ENCODE data around the gene FBL. TPM values are rescaled to one million over a fixed set of nuclear protein-coding genes. Genes with fewer than 3 reads are reported as not detected.

The FBL gene
- total RNA-seq, 1 donor from 2014 or later, result 605 TPM

- Mint-ChIP-seq H3K4me3 (peak overlapping the region; percentile 56), H3K4me1 (peaks cover 50% of the 10 kb centered on the region), H3K36me3 (ENCODE audit: low read depth) (peaks cover 40% of the 10 kb centered on the region), H3K27me3 (no peaks in the 10 kb centered on the region), H3K27ac (peak overlapping the region; percentile 42), H3K9me3 (peaks cover 3% of the 10 kb centered on the region)
- intact Hi-C loops (cut with micrococcal nuclease), result loop anchor here (10.0 kb wide), 1 partner anchor 288 kb away; no protein-coding TSS in a partner anchor
- DNase-seq, result no peak
These were observed 3.3 kb downstream of the FBL start for GRCh38 chr19:39842693-39843435.

DNA sequence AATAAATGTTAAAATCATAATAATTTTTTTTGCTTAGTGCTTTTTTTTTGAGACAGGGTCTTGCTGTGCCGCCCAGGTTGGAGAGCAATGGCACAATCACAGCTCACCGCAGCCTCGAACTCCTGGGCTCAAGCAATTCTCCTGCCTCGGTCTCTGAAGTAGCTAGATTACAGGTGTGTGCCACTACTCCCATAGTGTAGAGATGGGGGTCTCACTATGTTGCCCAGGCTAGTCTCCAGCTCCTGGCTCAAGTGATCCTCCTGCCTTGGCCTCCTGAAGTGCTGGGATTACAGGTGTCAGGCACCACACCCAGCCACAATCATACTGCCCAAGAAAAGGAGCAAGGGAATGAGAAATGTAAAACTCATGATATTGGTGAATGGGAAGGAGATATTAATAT lies 5.1 kb downstream of the FBL start:
- Mint-ChIP-seq H3K9me3 (no peaks in the 10 kb centered on the region), H3K4me3 (no peak overlapping the region), H3K27ac (no peak overlapping the region), H3K4me1 (peaks cover 43% of the 10 kb centered on the region), H3K36me3 (ENCODE audit: low read depth) (peaks cover 57% of the 10 kb centered on the region), H3K27me3 (no peaks in the 10 kb centered on the region)
- intact Hi-C loops (cut with micrococcal nuclease), result loop anchor here (10.0 kb wide), 1 partner anchor 286 kb away; no protein-coding TSS in a partner anchor
- no peak for DNase-seq

DNA sequence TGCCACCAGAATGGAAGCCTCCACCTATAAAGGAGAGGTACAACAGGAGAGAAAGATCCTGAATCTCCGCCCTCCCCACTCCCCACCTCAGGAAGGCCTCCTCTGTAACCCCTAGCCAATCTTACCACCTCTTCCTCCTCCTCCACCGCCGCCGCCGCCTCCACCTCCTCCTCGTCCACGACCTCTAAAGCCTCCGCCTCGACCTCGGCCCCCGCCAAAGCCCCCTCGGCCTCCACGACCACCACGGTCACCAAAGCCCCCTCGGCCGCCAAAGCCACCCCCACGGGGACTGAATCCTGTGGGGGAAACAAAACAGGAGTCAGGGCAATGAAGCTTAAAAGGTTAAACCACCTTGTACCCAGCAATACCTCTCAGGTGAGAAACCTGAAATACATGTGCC lies 5.7 kb downstream of the FBL start:
- Mint-ChIP-seq H3K4me3 (no peak overlapping the region), H3K27ac (no peak overlapping the region), H3K36me3 (ENCODE audit: low read depth) (peaks cover 60% of the 10 kb centered on the region), H3K27me3 (no peaks in the 10 kb centered on the region), H3K4me1 (peaks cover 43% of the 10 kb centered on the region), H3K9me3 (no peaks in the 10 kb centered on the region)
- no peak for DNase-seq
- intact Hi-C loops (cut with micrococcal nuclease), result loop anchor here (10.0 kb wide), 1 partner anchor 286 kb away; no protein-coding TSS in a partner anchor

DNA sequence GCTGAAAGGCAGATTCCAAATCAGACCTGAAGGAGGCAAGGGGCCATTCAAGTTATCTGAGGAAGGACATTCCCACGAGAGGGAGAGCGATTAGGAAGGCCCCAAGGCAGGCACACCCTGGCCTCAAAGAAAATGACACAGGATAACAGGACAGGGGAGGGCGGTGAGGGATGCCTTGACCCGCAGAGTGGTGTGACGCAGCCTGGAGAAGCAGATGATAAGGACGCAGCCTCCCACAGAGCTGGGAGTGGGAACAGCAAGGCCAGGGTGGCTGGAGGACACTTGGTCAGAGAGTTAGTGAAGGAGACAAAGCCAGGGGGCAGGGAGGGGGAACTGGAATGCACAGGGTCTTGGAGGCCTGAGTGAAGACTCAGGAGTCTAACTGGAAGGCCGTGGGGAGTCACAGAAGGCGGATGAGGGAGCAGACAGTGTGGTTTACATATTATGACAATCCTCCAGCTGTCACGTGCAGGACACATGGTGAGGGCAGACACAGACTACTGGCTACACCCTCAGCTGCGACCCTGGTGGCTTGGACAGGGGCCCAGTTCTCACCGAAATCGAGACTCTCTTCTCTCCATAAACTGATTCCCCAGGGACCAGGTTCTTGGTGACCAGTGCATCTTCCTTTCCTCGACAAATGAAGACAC lies 6.4 kb downstream of the FBL start:
- Mint-ChIP-seq H3K36me3 (ENCODE audit: low read depth) (peaks cover 61% of the 10 kb centered on the region), H3K27me3 (no peaks in the 10 kb centered on the region), H3K4me1 (peaks cover 41% of the 10 kb centered on the region), H3K4me3 (no peak overlapping the region), H3K27ac (peak overlapping the region; percentile 5), H3K9me3 (no peaks in the 10 kb centered on the region)
- no peak for DNase-seq
- intact Hi-C loops (cut with micrococcal nuclease), result loop anchor here (10.0 kb wide), 1 partner anchor 285 kb away; no protein-coding TSS in a partner anchor

DNA sequence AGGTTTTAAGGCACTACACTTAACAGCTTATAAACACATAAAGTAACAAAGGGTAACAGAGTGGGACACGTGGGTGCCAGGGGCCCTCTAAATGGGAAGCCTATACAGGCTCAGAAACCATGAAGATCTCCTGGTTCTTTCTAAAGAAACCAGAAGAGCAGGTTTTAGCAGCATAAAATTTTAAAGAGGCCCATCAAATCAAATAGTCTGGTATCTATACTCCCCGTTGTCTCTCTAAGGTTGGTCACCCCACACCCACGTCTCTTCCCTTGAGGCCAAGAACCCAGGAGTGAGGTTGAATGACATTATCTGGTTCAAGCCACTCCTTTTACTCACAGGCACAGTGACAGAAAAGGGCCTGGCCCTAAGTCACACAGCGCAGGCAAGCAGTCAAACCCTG lies 7.6 kb downstream of the FBL start:
- H3K4me1 Mint-ChIP-seq, result peaks cover 38% of the 10 kb centered on the region
- intact Hi-C loops (cut with micrococcal nuclease), result no loop called here
- H3K4me3 Mint-ChIP-seq, result no peak overlapping the region
- no peak overlapping the region for H3K27ac Mint-ChIP-seq
- no peaks in the 10 kb centered on the region for H3K9me3 Mint-ChIP-seq
- H3K36me3 Mint-ChIP-seq (ENCODE audit: low read depth), result peaks cover 61% of the 10 kb centered on the region
- peaks cover 2% of the 10 kb centered on the region for H3K27me3 Mint-ChIP-seq
- no peak for DNase-seq

DNA sequence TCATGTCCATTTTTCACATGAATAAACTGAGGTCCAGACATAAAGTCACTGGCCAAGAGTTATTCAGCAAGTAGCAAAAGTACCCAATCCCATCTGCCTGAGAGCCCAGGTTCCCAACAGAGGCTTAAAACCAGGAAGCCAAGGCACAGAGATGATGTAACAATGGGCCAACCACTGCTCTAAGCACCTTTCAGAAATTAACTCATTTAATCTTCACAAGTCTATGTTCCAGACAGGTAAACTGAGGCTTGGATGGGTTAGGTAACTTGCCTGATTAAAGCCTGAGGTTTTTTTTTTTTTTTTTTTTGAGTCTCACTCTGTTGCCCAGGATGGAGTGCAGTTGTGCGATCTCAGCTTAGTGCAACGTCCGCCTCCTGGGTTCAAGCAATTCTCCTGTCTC lies 8.2 kb downstream of the FBL start:
- no peak for DNase-seq
- intact Hi-C loops (cut with micrococcal nuclease), result no loop called here
- Mint-ChIP-seq H3K9me3 (no peaks in the 10 kb centered on the region), H3K36me3 (ENCODE audit: low read depth) (peaks cover 61% of the 10 kb centered on the region), H3K4me3 (no peak overlapping the region), H3K27me3 (peaks cover 2% of the 10 kb centered on the region), H3K4me1 (peaks cover 35% of the 10 kb centered on the region), H3K27ac (no peak overlapping the region)

GRCh38 chr19:39834287-39834841 lies 11.8 kb downstream of the FBL start:
- Mint-ChIP-seq H3K27me3 (peaks cover 2% of the 10 kb centered on the region), H3K4me3 (peak overlapping the region; percentile 84), H3K4me1 (peaks cover 32% of the 10 kb centered on the region), H3K36me3 (ENCODE audit: low read depth) (peaks cover 67% of the 10 kb centered on the region), H3K27ac (peak overlapping the region; percentile 91), H3K9me3 (no peaks in the 10 kb centered on the region)
- DNase-seq, result no peak
- intact Hi-C loops (cut with micrococcal nuclease), result loop anchor here (1.0 to 5.0 kb wide), 4 partner anchors 10 to 1187 kb away; partner anchors contain the start of genes ACTN4 and SUPT5H

- Mint-ChIP-seq H3K36me3 (ENCODE audit: low read depth) (peaks cover 66% of the 10 kb centered on the region), H3K4me1 (peaks cover 32% of the 10 kb centered on the region), H3K27ac (peak within 1 kb of the TSS; percentile 91), H3K27me3 (peaks cover 2% of the 10 kb centered on the region), H3K9me3 (no peaks in the 10 kb centered on the region), H3K4me3 (peak within 1 kb of the TSS; percentile 84)
- intact Hi-C loops (cut with micrococcal nuclease), result loop anchor here (1.0 to 5.0 kb wide), 4 partner anchors 9 to 1186 kb away; partner anchors contain the start of genes ACTN4 and SUPT5H
- peak; percentile 99 for DNase-seq
These were observed 12.5 kb downstream of the FBL start, which contains the start of gene DYRK1B for GRCh38 chr19:39833464-39834286. DYRK1B (minus strand) TSS chr19:39834162; CDS start chr19:39831867, 2,295 bp downstream.

DNA sequence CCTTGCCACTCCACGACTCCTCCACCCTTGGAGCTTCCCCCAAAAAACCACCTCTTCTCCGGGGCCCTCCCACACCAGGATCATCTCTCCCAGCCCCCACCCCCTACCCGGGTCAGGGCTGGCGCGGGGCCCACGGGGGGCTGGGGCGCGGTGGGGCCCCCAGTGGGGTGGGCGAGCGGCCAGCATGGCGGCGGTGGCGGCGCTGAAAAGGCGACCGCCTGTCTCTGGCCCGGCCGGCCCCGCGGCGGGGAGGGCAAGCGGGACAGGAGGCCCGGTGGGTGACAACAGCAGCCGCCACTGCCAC lies 13.1 kb downstream of the FBL start:
- peaks cover 32% of the 10 kb centered on the region for H3K4me1 Mint-ChIP-seq
- peaks cover 66% of the 10 kb centered on the region for H3K36me3 Mint-ChIP-seq (ENCODE audit: low read depth)
- H3K27ac Mint-ChIP-seq, result peak overlapping the region; percentile 78
- no peaks in the 10 kb centered on the region for H3K9me3 Mint-ChIP-seq
- H3K27me3 Mint-ChIP-seq, result peaks cover 2% of the 10 kb centered on the region
- intact Hi-C loops (cut with micrococcal nuclease), result loop anchor here (5.0 kb wide), 2 partner anchors 386 to 1186 kb away; partner anchors contain the start of genes ACTN4 and SUPT5H
- no peak for DNase-seq
- peak overlapping the region; percentile 76 for H3K4me3 Mint-ChIP-seq

- Mint-ChIP-seq H3K4me1 (peaks cover 32% of the 10 kb centered on the region), H3K27me3 (peaks cover 2% of the 10 kb centered on the region), H3K4me3 (peak overlapping the region; percentile 76), H3K36me3 (ENCODE audit: low read depth) (peaks cover 64% of the 10 kb centered on the region), H3K9me3 (no peaks in the 10 kb centered on the region), H3K27ac (peak overlapping the region; percentile 78)
- DNase-seq, result no peak
- intact Hi-C loops (cut with micrococcal nuclease), result loop anchor here (5.0 kb wide), 2 partner anchors 385 to 1185 kb away; partner anchors contain the start of genes ACTN4 and SUPT5H
These were observed 13.7 kb downstream of the FBL start for GRCh38 chr19:39832341-39833083.

DNA sequence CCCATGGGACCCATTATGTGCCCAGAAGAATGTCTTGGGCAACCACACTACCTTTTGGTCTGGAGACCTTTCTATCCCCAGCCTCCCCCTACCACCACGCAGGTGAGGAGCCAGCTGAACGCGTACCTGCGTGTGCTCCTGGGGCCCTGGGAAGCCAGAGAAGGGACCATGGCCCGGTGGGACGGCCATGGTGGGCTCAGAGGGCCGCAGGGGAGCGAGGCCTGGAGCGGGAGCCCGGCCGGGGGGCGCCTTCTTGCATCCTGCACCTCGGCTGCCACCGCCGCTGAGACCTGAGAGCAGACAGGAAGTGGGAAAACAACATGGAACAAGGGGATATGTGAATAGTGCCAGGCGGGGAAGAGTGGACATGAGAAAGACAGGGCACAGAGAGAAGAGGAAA lies 14.5 kb downstream of the FBL start:
- Mint-ChIP-seq H3K9me3 (no peaks in the 10 kb centered on the region), H3K27ac (peak overlapping the region; percentile 78), H3K4me3 (peak overlapping the region; percentile 76)

GRCh38 chr19:39830847-39831246 lies 15.3 kb downstream of the FBL start:
- no peak for DNase-seq
- Mint-ChIP-seq H3K4me1 (peaks cover 30% of the 10 kb centered on the region), H3K4me3 (no peak overlapping the region), H3K27me3 (peaks cover 2% of the 10 kb centered on the region), H3K9me3 (no peaks in the 10 kb centered on the region), H3K27ac (peak overlapping the region; percentile 20), H3K36me3 (ENCODE audit: low read depth) (peaks cover 55% of the 10 kb centered on the region)
- intact Hi-C loops (cut with micrococcal nuclease), result loop anchor here (5.0 kb wide), 2 partner anchors 384 to 1184 kb away; partner anchors contain the start of genes ACTN4 and SUPT5H

More for the DNA sequence above, 14.5 kb downstream of the FBL start:
- H3K36me3 Mint-ChIP-seq (ENCODE audit: low read depth), result peaks cover 60% of the 10 kb centered on the region
- peaks cover 2% of the 10 kb centered on the region for H3K27me3 Mint-ChIP-seq
- intact Hi-C loops (cut with micrococcal nuclease), result loop anchor here (5.0 kb wide), 2 partner anchors 384 to 1184 kb away; partner anchors contain the start of genes ACTN4 and SUPT5H
- no peak for DNase-seq
- H3K4me1 Mint-ChIP-seq, result peaks cover 30% of the 10 kb centered on the region

Measured in activated CD4-positive, alpha-beta T cell treated with anti-CD3 and anti-CD28 coated beads, Interleukin-2, amount 10 ng/mL, durations not matched to agents 24 days and 14 days (primary cell).